Keratinocyte (primary cell): ENCODE measurements around the gene CACNA2D2. TPM values are rescaled to one million over a fixed set of nuclear protein-coding genes. Genes with fewer than 3 reads are reported as not detected.

ENCODE experiments used
- DNase-seq: peaks from one replicate; pipeline ENCODE4 v3.0.0-alpha.2; 2011; ENCODE audit warnings: low read depth, missing footprints, low spot score
- FAIRE-seq: peaks from 2 replicates; lab custom pipeline; 2011; peaks lifted over from hg19 to GRCh38; lab: Jason Lieb, UNC
- H2AFZ ChIP-seq: 2 replicates; pipeline ENCODE4 v1.6.0; 2012; ENCODE audit warnings: low read length, control low read depth, inconsistent platforms; ENCODE audit not compliant: control insufficient read depth
- H3K27ac ChIP-seq: 2 replicates; pipeline ENCODE4 v1.5.1; 2011; ENCODE audit warnings: low read length; ENCODE audit not compliant: control insufficient read depth, insufficient read depth
- H3K27me3 ChIP-seq: 3 replicates; pipeline ENCODE4 v1.6.0; 2011; ENCODE audit warnings: low read length; ENCODE audit not compliant: control insufficient read depth, insufficient read depth; ENCODE audit errors: extremely low read depth
- H3K36me3 ChIP-seq, 2 experiments: 2 replicates in 1 of 2; 3 replicates in 1 of 2; pipeline ENCODE4 v1.5.1; 2011; ENCODE audit warnings: low read length in 2 of 2, mild to moderate bottlenecking in 1 of 2; ENCODE audit not compliant: control insufficient read depth in 2 of 2, insufficient read depth in 2 of 2; ENCODE audit errors: extremely low read depth in 1 of 2
- H3K4me1 ChIP-seq: 3 replicates; pipeline ENCODE4 v1.5.1; 2011; ENCODE audit warnings: low read length; ENCODE audit not compliant: control insufficient read depth, insufficient read depth; ENCODE audit errors: extremely low read depth
- H3K4me2 ChIP-seq: 3 replicates; pipeline ENCODE4 v1.6.0; 2011; ENCODE audit warnings: low read depth, low read length; ENCODE audit not compliant: control insufficient read depth, insufficient read depth; ENCODE audit errors: extremely low read depth
- H3K4me3 ChIP-seq, 3 experiments: fragments of 200-600 bp in 1 of 3; sonication (generic) in 1 of 3; 2 replicates in 2 of 3; 3 replicates in 1 of 3; pipeline ENCODE4 v1.5.1; 2011 to 2016; ENCODE audit warnings: low read length in 3 of 3, mild to moderate bottlenecking in 3 of 3, control low read depth in 2 of 3, inconsistent platforms in 1 of 3, low read depth in 1 of 3, mixed read lengths in 1 of 3, mixed run types in 1 of 3, moderate library complexity in 1 of 3; ENCODE audit not compliant: control insufficient read depth in 2 of 3, insufficient read depth in 2 of 3; ENCODE audit errors: extremely low read depth in 1 of 3
- H3K79me2 ChIP-seq: 2 replicates; pipeline ENCODE4 v1.6.0; 2012; ENCODE audit warnings: low read length; ENCODE audit not compliant: control insufficient read depth, insufficient read depth
- H3K9ac ChIP-seq: 3 replicates; pipeline ENCODE4 v1.6.0; 2011; ENCODE audit warnings: low read length; ENCODE audit not compliant: control insufficient read depth, insufficient read depth; ENCODE audit errors: extremely low read depth
- H3K9me1 ChIP-seq: 3 replicates; pipeline ENCODE4 v1.6.0; 2011; ENCODE audit warnings: low read length; ENCODE audit not compliant: control insufficient read depth, insufficient read depth; ENCODE audit errors: extremely low read depth
- H3K9me3 ChIP-seq: 2 replicates; pipeline ENCODE4 v1.5.1; 2012; ENCODE audit warnings: low read depth, low read length; ENCODE audit not compliant: control insufficient read depth
- H4K20me1 ChIP-seq: 3 replicates; pipeline ENCODE4 v1.6.0; 2011; ENCODE audit warnings: low read length; ENCODE audit not compliant: control insufficient read depth, insufficient read depth; ENCODE audit errors: extremely low read depth
- EZH2 ChIP-seq: IDR thresholded peaks from one replicate; pipeline ENCODE4 v1.6.1; 2012; ENCODE audit warnings: inconsistent platforms, mild to moderate bottlenecking, low read length, moderate library complexity
- dilution Hi-C: fragments of 300-500 bp; cut with MboI; formaldehyde crosslinking; loops from one replicate; pipeline ENCODE4 v1.7.0; 2020; ENCODE audit warnings: low sequenced_read_pairs; ENCODE audit not compliant: extremely low pct_ligation_motif_present
- polyA plus RNA-seq, 5 experiments: library from polyadenylated mRNA; depleted of rRNA in 3 of 5; stranded (reverse) in 3 of 5; stranded (forward) in 1 of 5; unstranded in 1 of 5; fragments of >200 nt; gene quantifications; 1 replicate in 1 of 5; 2 replicates in 3 of 5; 3 replicates in 1 of 5; pipeline versions ENCODE4 v1.2.1 to v1.2.3, GENCODE V29; 2011 to 2012; ENCODE audit warnings: missing spikeins in 2 of 5, low read depth in 1 of 5, low replicate concordance in 1 of 5
- TF ChIP-seq, protein P1 (sequence below), 3 experiments: IDR thresholded peaks in 1 of 3; conservative IDR thresholded peaks in 1 of 3; optimal IDR thresholded peaks in 1 of 3; 2 replicates in 2 of 3; 3 replicates in 1 of 3; pipeline versions ENCODE3 to v1.5.1; 2011; ENCODE audit warnings: low read length in 3 of 3, mild to moderate bottlenecking in 3 of 3, moderate library complexity in 2 of 3, control low read depth in 1 of 3, inconsistent platforms in 1 of 3; ENCODE audit not compliant: insufficient read depth in 2 of 3; ENCODE audit errors: extremely low read depth in 1 of 3

Gene CACNA2D2
- polyA plus RNA-seq, 1 donor (not counting 4 experiments of a cell fraction or from before 2014, with no cell fraction given): 0.04 TPM

DNA sequence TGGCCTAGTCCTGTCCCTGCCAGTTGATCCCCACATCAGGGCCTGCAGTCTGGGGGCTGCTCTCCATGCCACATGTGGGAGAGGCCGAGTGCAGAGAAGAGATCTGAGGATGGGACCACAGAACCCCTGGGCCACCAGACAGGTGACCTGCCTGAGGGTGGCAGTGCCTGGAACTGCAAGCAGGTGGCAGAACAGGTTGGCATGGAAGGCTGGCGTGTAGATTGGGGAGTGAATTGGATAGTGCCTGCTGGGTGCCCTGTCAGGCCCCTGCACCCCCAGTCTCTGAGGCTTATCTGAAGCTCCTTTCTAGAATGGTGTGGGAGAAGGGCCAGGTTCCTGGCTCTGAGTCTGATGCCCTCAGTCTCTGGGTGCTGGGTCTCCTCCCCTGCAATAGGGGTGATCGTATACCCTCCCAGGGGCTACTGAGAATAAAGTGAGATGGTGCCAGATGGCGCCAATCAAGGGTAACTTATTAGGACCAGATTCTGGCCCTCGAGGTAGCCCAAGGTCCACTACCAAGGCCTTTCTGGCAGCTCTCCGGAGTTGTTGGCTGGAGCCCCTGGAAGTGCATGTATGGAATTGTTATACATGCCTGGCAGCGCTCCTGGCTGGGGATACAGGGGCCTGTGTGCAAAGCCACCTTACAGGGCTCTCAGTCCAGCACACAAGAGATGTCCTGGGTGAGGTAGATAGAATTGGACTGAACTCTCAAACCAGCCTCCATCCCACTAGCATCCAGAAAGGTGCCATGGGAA, 48.4 kb upstream of the CACNA2D2 start:
- H3K9ac ChIP-seq: no peak overlapping the region
- no peaks in the 10 kb centered on the region for H3K79me2 ChIP-seq
- no peaks in the 10 kb centered on the region for H3K36me3 ChIP-seq
- no peak overlapping the region for H2AFZ ChIP-seq
- DNase-seq (no peak), FAIRE-seq (no peak)
- no peaks in the 10 kb centered on the region for H3K9me3 ChIP-seq
- peaks cover 8% of the 10 kb centered on the region for H3K4me1 ChIP-seq
- no peaks in the 10 kb centered on the region for H4K20me1 ChIP-seq
- no peak overlapping the region for H3K27ac ChIP-seq
- no peak overlapping the region for H3K4me2 ChIP-seq
- no peaks in the 10 kb centered on the region for H3K9me1 ChIP-seq
- no peak overlapping the region for H3K4me3 ChIP-seq
- dilution Hi-C loops: no loop called here
- TF ChIP-seq, protein P1, sequence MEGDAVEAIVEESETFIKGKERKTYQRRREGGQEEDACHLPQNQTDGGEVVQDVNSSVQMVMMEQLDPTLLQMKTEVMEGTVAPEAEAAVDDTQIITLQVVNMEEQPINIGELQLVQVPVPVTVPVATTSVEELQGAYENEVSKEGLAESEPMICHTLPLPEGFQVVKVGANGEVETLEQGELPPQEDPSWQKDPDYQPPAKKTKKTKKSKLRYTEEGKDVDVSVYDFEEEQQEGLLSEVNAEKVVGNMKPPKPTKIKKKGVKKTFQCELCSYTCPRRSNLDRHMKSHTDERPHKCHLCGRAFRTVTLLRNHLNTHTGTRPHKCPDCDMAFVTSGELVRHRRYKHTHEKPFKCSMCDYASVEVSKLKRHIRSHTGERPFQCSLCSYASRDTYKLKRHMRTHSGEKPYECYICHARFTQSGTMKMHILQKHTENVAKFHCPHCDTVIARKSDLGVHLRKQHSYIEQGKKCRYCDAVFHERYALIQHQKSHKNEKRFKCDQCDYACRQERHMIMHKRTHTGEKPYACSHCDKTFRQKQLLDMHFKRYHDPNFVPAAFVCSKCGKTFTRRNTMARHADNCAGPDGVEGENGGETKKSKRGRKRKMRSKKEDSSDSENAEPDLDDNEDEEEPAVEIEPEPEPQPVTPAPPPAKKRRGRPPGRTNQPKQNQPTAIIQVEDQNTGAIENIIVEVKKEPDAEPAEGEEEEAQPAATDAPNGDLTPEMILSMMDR (optimal IDR thresholded peaks at IDR 0.05 in 1 of 3, IDR thresholded peaks at IDR 0.05 in 1 of 3, conservative IDR thresholded peaks at IDR 0.05 in 1 of 3; ENCODE audit: extremely low read depth in 1 of 3, insufficient read depth in 2 of 3, low read length in 3 of 3): peak in 1 of 3 experiments; percentile 40
- TF ChIP-seq EZH2: no peak
- peaks cover 36% of the 10 kb centered on the region for H3K27me3 ChIP-seq

DNA sequence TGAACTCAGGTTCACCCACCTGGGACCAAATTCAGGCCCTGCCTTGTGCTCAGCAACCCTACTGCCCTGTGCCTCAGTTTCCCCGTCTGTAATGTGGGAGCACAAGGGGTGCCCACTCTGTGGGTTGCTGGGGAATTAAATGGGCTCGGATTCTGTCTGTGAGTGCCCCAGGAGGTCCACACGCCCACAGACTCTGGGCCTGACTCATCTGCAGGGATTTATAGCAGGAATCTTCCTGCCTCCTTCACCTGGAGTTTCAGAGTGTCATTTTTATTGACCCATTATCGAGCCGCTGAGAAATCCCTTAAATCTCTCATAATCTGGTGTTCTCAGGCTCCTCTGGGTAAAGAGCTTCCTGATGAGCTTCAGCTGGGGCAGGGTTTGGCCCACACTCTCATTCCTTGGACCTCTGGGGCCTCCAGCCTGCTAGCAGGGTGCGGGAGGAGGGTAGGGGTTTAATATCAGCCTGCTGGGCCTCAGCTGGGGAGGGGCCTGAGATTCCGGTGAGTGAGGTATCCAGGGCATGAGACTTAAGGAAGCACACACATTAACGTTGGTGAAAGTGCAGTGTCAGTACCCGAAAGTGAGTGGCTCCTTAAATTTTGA, 47.7 kb upstream of the CACNA2D2 start:
- no peak for TF ChIP-seq EZH2
- Histone ChIP-seq H3K36me3 (no peaks in the 10 kb centered on the region), H3K9me1 (no peaks in the 10 kb centered on the region), H3K27me3 (peaks cover 33% of the 10 kb centered on the region), H3K4me1 (peaks cover 8% of the 10 kb centered on the region), H3K9ac (no peak overlapping the region), H3K79me2 (no peaks in the 10 kb centered on the region), H4K20me1 (no peaks in the 10 kb centered on the region), H3K27ac (no peak overlapping the region), H3K4me3 (no peak overlapping the region), H3K4me2 (no peak overlapping the region), H2AFZ (no peak overlapping the region), H3K9me3 (no peaks in the 10 kb centered on the region)
- FAIRE-seq (no peak), DNase-seq (no peak)
- dilution Hi-C loops: no loop called here
